ENCODE data around the gene MTHFSD. TPM values are rescaled to one million over a fixed set of nuclear protein-coding genes. Genes with fewer than 3 reads are reported as not detected.
A peak's percentile ranks its signal among the peaks of the same experiment; 100 is the strongest.

The MTHFSD gene
- total RNA-seq, 1 donor from 2014 or later = 13.0 TPM

DNA sequence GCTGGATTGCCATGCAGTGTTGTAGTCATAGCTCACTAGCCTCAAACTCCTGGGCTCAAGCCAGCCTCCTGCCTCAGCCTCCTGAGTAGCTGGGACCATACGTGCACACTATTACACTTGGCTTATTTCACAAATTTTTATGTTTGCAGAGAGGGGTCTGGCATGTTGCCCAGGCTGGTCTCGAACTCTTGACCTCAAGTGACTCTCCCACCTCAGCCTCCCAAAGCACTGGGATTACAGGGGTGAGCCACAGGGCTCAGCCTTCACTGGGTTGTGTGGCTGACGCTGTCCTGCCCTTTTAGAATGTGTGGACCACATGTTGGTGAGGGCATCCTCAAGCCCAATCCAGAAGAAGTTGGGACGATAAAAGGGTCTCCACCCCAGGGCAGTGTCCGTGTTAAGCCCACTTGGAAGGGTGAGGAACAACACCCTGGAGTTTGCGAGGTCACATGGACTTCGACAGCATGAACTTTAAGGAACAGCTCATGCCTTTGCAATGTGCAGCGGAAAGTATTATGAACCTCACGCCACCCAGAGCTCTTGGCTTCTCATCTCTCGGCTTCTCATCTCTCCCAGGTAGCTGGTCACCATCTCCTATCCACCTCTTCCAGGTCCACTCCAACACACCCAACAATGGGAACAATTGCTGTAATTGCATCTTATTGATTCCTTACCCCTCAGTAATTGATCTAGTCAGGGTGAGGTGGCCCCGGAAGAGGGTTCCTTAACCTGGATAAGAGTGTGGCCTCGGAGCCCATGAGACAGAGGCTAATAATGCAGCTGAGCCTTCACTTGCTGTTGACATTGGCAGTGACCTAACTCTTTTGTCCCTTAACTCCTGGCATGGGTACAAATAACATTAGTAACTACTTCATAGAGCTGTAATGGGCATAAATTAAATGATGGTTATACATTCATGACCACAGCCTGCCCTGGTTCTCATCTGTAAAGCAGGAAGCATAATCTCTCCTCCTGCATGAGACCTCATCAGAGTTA, 30.0 kb upstream of the MTHFSD start:
- DNase-seq (ENCODE audit: low read depth) = no peak

DNA sequence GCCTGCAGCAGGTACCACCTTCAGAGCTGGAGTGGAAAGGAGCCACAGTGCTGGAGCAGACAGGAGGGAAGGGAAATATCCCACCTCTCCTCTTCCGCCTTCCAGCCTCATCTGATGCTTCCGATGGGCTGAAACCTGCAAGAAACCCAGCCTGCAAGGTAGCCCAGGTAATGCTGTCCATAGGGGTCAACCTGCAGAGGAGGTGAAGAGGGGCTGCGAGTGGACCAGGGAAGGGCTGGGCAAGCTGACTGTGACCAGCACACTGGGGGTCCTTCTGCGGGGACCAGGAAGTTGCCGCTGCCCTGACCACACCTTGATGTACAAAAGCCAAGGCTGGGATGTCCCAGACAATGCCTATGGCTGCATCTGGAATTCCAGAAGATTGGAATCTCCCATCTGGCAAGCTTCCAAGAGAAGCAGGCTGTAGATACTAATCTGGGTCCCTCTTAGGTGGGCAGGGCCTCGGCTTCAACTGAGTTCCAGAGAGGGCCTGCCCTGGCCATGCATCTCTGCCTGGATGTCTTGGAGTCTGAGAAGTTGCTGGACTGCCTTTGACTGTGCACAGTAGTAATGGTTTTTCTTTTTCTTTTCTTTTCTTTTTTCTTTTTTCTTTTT, 29.1 kb upstream of the MTHFSD start:
- DNase-seq (ENCODE audit: low read depth) = no peak

DNA sequence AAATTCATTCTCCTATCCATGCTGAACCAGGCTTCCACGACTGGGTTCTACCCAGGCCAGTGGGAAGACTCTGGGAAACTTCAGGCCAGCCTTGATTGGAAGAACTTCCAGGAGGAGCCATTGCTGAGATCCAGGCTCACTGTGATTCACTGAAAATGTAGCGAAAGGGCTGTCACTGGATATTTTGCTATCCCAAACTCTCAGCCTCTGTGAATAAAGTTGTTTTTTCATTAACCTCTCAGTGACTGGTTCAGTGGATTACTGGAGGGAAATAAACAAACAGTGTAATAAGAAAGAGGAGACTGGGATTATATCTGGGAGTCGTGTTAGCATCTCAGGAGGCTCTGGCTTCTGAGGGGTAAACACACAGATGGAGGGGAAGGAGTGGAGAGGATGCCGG, 26.4 kb upstream of the MTHFSD start:
- no peak for DNase-seq (ENCODE audit: low read depth)

DNA sequence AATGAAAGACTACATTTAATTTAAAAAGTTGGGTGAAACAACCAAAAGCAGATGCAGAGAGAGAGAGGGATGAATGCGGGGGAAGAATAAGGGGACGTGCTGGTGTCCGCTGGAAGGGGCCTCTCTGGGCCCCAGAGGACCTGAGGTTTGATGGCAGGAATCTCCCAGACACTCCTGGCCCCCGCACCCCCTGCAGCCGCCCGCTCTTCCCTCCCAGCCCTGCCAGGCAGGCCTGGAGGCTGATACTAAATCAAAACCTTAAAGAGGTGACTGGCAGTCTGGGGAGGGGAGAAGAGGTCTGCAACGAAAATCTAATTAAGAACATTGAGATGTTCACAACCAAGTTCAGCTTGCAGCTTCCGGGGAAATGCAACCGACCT, 25.7 kb upstream of the MTHFSD start:
- DNase-seq (ENCODE audit: low read depth) = no peak

DNA sequence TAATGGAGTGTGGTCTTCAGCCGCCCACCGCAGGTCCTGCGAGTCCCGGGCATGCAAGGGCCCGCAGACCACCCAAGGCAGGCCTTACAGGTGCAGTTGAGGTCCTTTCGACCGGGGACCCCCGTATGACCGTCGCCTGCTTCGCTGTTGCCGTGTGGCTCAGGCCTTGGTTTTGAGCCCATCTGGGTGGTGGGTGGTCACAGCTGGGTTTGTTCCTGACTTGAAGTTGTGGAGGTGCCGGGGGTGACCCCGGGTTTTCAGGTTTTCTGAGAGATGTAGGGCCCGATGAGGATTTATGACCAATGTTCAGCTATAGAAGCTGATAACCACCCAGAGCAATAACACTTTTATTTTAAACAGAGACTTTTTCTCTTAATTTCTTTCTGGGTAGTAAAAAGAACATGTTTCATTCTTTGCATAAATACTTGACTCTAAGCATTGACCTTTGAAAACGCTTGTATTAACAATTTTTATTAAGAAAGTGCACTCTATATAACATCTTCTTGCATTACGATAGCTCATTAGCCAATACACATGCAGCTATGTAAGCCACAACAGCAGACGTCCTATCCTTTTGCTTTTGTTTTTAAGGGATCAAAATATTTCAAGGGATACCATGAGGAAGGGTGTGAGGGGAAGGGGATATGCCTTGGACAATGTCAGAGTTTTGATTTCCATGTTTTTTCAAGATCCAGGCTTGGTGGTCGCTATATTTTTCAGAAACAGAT, 25.2 kb upstream of the MTHFSD start:
- no peak for DNase-seq (ENCODE audit: low read depth)

DNA sequence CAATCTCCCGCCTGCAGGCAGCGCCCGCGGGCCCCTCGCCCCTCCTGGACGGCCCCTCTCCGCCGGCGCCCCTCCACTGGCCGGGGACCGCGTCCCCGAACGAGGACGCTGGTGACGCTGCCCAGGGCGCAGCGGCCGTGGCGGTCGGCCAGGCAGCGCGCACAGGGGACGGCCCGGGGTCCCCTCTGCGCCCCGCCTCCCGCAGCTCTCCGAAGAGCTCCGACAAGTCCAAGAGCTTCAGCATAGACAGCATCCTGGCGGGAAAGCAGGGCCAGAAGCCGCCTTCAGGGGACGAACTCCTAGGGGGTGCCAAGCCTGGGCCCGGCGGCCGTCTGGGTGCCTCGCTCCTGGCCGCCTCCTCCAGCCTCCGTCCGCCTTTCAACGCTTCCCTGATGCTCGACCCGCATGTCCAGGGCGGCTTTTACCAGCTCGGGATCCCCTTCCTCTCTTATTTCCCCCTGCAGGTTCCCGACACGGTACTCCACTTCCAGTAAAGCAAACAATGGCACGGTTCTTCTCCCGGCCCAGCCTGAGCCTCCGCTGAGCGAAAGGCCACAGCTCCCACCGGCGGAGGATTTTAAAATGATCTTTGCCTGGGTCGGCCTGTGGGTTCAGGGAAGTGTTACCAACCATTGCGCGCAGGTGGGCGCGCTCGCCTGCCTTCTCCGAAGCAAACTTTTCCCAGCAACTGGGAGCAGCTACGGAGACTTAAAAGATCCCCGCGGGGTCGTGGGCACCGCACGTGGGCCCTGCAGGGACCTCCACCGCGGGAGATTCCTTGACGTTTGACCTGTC, 24.4 kb upstream of the MTHFSD start:
- no peak for DNase-seq (ENCODE audit: low read depth)

DNA sequence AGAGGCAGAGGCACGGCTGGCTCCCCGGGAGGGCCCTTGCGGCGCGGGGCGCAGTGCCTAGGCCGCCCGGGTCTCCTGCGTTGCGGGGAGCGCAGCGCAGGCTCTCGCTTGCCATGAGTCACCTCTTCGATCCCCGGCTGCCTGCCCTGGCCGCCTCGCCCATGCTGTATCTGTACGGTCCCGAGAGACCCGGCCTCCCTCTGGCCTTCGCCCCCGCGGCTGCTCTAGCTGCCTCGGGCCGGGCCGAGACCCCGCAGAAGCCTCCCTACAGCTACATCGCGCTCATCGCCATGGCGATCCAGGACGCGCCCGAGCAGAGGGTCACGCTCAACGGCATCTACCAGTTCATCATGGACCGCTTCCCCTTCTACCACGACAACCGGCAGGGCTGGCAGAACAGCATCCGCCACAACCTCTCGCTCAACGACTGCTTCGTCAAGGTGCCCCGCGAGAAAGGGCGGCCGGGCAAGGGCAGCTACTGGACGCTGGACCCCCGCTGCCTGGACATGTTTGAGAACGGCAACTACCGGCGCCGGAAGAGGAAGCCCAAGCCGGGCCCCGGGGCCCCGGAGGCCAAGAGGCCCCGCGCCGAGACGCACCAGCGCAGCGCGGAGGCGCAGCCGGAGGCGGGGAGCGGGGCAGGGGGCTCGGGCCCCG, 23.7 kb upstream of the MTHFSD start:
- DNase-seq (ENCODE audit: low read depth) = no peak

DNA sequence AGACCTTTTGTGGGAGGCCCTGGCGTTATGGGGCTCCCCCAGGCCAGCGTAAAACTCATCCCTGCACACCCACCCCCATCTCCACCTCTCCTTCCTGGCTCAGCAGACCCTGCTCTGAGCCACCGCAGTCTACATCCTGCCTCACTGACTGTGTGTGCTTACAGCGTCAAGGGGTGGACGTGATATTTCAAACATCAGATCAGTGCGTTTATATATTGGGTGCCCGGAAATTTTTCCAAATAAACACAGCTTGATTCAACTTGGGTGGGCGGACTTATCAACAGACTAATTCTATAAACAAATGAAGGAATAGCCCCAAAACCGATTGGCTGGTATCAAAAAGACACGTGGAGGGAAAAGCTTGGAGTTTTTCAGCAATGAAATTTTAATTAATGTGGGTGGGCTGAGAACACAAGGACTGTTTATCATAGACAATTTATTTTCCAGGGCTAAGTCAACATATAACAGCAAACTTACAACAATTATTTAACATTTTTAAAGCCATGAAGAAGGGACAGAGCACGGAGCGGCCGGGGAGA, 23.1 kb upstream of the MTHFSD start, which contains the start of gene FOXL1:
Gene FOXL1, plus strand, starts transcription at position 489 of the 539 bp plus-strand sequence. CDS start 175 bp downstream, outside the sequence.
- no peak for DNase-seq (ENCODE audit: low read depth)

DNA sequence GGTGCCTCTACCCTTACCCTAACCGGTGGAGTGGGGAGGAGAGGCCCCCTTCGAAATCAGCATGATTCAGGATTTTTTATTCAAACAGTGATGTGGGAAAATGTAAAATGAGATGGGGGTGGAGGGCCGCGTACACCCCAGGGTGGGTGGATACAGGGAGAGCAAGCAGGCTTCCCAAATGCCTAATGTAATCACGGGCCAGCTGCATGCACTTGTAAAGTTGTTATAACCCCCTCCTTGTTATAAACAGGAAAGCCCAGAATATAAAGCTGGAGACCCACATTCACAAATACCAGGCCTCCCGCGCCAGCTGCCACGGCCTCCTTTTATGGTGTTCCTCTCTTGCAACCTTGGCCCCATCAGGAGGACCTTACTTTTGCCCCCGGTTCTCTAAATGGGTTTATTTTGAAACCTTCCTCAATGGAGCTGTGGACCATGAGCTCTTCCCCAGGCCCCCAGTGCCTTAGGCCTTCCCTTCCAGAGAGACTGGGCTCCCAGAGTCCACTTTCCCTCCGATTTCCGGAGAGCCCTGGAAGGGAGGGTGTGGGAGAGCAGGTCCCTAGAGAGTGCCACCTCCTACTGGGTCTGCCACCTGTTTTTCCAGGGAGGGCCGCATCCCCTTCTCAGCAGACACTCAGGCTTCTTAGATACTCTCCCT, 22.4 kb upstream of the MTHFSD start:
- no peak for DNase-seq (ENCODE audit: low read depth)

DNA sequence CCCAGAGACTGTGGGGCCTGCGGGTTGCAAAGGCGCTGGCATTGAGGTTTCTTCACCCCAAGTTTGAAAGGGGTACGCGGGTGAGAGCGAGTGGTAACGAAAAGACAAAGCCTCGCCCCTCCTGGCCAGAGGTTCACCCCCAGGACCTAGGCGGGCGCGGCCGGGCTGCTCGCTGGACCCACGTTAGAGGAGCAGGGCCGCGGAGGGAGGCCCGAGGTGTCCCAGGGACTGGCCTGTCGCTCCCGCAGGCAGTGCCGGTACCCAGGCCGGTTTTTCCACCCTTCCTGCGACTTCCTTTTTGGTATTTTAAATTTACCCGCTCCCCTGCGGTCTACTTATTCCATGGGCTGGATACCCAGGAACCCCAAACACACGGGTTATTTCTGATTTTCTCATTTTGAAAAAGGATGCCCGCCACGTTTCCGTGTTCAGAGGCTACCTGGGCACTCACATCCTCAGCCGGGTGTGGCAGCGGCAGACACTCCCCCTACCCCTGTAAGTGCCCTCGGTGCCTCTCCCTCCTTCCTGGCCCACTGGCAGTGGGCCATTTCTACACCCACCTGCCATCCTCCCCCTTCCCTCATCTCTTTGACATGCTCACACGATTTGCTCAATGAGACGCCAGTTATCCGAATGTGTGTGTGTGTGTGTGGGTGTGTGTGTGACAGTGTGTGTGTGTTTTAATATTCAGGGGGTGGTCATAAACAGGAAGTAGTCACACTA, 21.7 kb upstream of the MTHFSD start:
- DNase-seq (ENCODE audit: low read depth) = no peak

DNA sequence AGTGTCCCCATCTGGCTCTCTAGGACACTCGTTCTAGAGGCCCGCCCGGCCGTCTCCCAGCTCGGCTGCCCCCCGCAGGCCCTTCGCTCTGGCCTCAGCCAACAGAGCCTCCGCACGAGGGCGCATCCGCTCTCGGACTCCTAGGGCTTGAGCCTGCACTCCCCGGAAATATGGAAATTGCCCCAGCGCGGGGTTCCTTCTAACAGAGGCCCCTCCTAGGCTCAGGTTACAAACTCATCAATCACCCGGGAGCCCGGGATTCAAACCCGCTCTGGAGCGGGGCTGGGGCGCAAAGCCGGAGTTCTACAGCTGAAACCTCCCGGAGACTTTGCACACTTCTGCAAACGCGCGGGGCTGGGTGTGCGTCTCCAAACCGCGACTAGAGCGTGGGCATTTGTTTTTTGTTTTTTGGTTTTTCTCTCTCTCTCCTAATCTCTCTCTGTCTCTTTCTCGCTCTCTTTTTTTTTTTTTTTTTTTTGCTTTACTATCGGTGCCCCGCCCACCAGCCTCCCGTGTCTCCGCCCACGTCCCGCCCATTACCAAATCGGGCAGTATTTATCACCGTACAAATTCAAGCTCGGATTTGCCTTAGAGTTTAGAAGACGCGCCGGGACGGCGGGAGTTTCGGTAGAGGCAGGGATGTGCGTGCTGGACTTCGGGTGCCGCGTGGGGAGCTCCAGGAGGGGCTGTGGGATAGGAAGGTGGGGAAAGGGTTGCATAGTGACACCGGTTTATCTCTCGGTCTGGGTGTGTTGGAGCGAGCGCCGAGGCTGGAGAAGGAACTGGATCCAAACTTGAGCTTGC, 20.9 kb upstream of the MTHFSD start:
- peak; percentile 92 for DNase-seq (ENCODE audit: low read depth)

DNA sequence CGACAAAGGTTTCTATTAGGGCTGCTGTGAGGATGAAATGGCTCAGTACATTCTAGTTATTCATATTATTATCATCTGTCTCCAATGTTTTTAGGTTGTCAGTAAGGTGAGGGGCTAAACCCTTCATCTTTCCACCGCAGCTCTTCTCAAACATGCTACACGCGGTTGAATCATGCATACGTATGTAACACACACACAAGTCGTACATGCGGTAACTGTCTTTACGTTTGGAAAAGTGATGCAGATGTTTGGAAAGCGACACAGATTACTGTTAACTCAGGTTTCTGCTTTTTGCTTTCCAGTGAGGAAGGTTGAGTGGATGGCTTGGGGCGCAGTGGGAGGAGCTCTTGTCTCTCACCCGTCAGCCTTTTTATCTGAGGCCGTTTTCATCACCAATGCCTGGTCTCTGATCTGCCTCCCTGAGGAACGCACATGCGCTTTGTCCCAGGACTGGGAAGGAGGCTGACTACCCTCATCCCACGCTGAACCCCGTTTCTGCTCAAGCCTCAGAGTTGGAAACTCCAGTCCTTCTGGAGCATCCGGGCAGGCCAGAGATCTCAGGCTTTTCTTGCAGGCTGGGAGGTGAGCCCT, 20.2 kb upstream of the MTHFSD start:
- DNase-seq (ENCODE audit: low read depth) = no peak

DNA sequence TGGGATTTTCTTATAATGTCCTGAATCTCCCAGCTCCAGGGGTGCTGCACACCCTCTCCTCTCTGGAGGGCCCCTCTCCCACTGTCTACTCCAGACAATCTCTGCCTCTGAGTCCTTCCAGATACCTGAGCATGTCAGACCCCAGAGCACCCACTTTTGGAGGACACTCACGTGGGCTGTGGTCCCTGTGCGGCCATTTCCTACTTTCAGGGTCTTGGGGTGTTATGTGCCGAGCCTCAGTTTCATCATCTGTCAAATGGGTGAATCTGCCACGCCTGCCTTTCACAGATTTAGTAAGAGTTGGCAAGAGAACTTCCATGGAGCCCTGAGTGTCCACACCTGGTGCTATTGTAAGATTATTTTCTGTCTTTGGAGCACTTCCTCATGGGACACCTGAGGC, 19.6 kb upstream of the MTHFSD start:
- DNase-seq (ENCODE audit: low read depth) = no peak

DNA sequence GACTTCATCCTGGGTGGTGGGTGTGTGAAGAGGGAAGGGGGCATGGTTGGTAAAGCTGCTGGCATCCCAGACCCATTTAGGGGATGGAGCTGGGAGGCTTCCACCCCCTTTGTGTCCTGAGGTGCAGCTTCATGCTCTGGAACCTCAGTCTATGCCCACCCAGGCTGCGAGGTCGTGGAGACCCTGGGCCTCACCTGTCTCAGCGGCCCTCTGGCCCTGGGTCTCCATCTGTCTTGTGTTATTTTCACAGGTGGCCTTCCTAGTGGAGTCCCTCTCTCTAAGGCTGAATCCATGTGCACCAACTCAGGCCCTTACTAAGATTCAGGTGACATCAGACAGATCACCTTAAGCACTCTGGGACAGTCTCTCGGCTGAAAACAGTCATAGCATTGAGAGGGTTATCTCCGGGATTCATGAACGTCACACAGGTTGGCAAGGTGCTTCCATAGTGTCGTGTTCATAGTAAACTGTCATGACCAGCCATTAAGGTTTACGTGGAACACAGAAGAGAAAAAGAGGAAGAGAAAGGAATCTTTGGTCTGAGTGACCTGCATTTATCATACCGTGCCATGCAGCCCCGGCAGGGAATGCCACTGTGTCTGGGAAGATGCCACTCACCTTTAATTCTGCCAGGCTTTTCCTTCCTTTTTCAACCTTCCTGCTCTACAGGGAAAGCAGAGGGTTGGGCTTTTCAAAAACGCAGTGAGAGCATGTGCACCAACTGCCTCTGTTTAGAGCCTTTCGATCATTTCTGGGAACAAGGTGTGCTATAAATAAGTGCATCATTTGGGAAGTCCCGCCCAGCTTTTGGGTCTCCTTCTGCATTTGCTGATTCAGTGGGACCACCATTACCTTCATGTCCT, 18.8 kb upstream of the MTHFSD start:
- DNase-seq (ENCODE audit: low read depth) = no peak

DNA sequence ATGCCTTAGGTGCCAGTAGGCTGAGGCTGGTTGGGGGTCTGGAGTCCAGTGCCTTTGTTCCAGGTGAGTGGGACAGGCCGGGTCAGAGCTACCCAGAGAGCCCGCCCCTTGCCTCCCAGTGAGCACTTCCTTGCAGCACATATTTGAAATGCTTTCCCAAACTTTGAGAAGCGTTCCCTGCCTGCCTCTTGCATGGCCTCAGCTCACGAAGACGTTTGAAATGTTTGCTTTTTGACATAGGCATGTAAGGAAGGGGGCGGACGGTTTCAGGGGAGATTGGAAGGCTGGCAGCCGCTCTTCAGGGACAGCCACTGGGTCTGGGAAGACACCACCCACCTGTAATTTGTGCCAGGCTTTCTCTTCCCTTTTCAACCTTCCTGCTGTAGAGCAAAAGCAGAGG, 18.2 kb upstream of the MTHFSD start:
- DNase-seq (ENCODE audit: low read depth) = no peak

DNA sequence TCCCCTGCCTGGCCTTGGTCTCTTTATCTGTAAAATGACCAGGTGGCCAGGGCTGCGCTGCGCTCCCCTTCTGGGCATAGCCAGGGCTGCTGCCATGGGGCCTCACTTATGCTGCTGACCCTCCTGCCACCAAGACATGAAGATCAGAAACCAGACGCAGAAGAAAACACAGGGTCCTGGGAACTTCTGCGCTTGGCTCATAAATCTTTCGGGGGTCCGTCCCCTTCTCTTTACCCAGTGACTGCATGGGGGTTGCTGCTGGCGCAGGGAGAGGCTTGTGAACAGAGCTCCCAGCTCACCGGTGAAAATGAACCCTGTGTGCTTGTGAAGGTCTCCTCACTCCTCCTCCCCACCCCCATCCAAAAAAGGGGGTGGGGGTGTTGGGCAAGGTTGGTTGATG, 17.6 kb upstream of the MTHFSD start:
- DNase-seq (ENCODE audit: low read depth) = no peak

DNA sequence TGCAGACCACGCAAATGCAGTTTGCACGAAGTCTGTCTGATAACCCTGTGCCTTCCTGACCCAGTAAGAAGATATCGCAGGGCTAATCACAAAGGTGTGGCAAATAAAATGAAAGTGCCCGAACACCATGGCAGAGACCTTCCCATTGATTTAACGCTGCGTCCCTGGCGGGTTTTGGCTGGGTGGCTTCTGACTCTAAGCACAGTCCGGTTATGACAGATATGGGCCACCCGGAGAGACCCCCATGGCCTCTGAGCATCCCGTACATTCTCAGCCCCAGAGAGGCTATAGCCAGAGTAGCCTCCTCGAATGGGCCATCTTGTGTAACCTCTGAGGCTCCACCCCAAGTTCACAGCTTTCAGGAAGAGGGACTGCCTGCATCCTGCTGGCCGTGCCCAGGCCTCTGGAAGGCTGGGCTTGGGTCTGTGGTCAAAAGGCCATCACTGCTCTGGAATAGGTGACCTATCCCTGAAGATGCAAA, 17.0 kb upstream of the MTHFSD start:
- DNase-seq (ENCODE audit: low read depth) = no peak

Measured in myocyte (in vitro differentiated cells).